Common myeloid progenitor, CD34-positive (primary cell): Measurements from ENCODE around the gene NCKAP5L.

Experiments
- CTCF ChIA-PET: fragments of 350-600 bp; sonication (Branson Sonifier 250); formaldehyde crosslinking; loops from one replicate; lab custom pipeline; 2021; ENCODE audit warnings: antibody characterized with exemption; lab: Charles Lee
- POLR2A ChIA-PET: fragments of 350-600 bp; sonication (Branson Sonifier 250); formaldehyde crosslinking; loops from one replicate; lab custom pipeline; 2021; ENCODE audit warnings: antibody characterized with exemption; lab: Charles Lee
- DNase-seq, 3 donors: peaks; one replicate each; pipeline versions ENCODE4 v3.0.0 to v3.0.0-alpha.2; 2013
- H3K27ac ChIP-seq, 2 experiments: 1 replicate in 1 of 2; 2 replicates in 1 of 2; pipeline ENCODE4 v1.7.0; 2013; ENCODE audit warnings: inconsistent platforms in 2 of 2, low read length in 2 of 2, mild to moderate bottlenecking in 2 of 2, low read depth in 1 of 2, moderate library complexity in 1 of 2; ENCODE audit not compliant: severe bottlenecking in 2 of 2, insufficient read depth in 1 of 2, poor library complexity in 1 of 2
- H3K27me3 ChIP-seq, 5 experiments: replicated peaks in 2 of 5; 1 replicate in 3 of 5; 2 replicates in 2 of 5; pipeline versions ENCODE4 v1.6.1 to v1.7.0; 2013; ENCODE audit warnings: low read length in 4 of 5, mild to moderate bottlenecking in 2 of 5, moderate library complexity in 2 of 5, inconsistent platforms in 1 of 5; ENCODE audit not compliant: insufficient read depth in 5 of 5, control insufficient read depth in 4 of 5
- H3K36me3 ChIP-seq, 4 experiments: 1 replicate in 2 of 4; 2 replicates in 2 of 4; pipeline versions ENCODE4 v1.6.1 to v1.7.0; 2013; ENCODE audit warnings: low read length in 3 of 4, control low read depth in 1 of 4, mild to moderate bottlenecking in 1 of 4; ENCODE audit not compliant: control insufficient read depth in 4 of 4, insufficient read depth in 4 of 4
- H3K4me1 ChIP-seq, 4 experiments: 1 replicate in 3 of 4; 2 replicates in 1 of 4; pipeline versions ENCODE4 v1.6.1 to v1.7.1; 2013; ENCODE audit warnings: low read length in 3 of 4, mild to moderate bottlenecking in 3 of 4, control low read depth in 1 of 4, inconsistent platforms in 1 of 4, moderate library complexity in 1 of 4; ENCODE audit not compliant: control insufficient read depth in 4 of 4, insufficient read depth in 4 of 4; ENCODE audit errors: control extremely low read depth in 1 of 4
- H3K4me3 ChIP-seq, 7 experiments: 1 replicate in 4 of 7; 2 replicates in 3 of 7; pipeline versions ENCODE4 v1.5.1 to v1.7.0; 2013; ENCODE audit warnings: mild to moderate bottlenecking in 7 of 7, low read length in 6 of 7, moderate library complexity in 6 of 7, inconsistent platforms in 2 of 7, low read depth in 2 of 7, control low read depth in 1 of 7; ENCODE audit not compliant: insufficient read depth in 4 of 7, control insufficient read depth in 1 of 7; ENCODE audit errors: extremely low read depth in 1 of 7
- H3K9me3 ChIP-seq, 5 experiments: 1 replicate in 4 of 5; 2 replicates in 1 of 5; pipeline versions ENCODE4 v1.6.1 to v1.7.1; 2013; ENCODE audit warnings: low read length in 4 of 5, mild to moderate bottlenecking in 2 of 5, inconsistent platforms in 1 of 5, low read depth in 1 of 5, moderate library complexity in 1 of 5; ENCODE audit not compliant: control insufficient read depth in 4 of 5, insufficient read depth in 2 of 5; ENCODE audit errors: control extremely low read depth in 1 of 5
- WGBS: methylation state at CpG from one replicate; pipeline ENCODE4 v1.1.5; 2013; ENCODE audit not compliant: insufficient coverage; 5-methylcytosine and 5-hydroxymethylcytosine counted together

Gene NCKAP5L

DNA sequence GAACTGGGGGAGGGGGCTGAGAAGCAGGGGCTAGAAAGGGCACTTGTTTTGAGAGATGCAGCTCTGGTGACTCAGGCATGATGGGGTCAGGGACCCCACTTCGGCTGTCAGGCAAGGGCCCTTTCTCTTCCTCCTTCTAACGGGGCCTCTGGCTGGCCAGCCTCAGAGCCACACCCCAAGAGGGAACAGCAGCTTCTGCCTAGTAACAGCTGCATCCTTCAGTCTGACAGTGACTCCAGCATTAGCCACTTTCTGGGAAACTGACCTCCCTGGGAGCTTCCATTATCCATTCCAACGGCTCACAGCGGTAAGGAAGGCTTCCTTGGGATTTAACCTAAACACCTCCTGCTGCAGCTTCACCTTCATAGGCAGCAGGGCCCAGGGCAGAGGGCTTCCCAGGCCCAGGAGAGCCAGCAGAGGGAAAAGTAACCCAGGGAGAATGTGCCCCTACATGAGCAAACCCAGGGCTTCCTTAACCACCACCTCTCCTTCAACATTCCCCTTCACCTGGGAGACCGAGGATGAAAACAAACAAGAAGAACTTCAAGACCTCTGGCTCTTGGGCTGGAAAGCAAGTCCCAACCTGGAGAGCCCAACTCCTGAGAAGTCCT is 2.7 kb downstream of the NCKAP5L start:
- H3K27me3 ChIP-seq: no peaks in the 10 kb centered on the region
- peak overlapping the region in 2 of 7 experiments; percentile 8 to 29 for H3K4me3 ChIP-seq
- H3K27ac ChIP-seq: peak overlapping the region in 1 of 2 experiments; percentile 34
- peaks cover 0 to 9% (median 6%) of the 10 kb centered on the region in 4 experiments for H3K36me3 ChIP-seq
- peaks cover 11 to 68% (median 48%) of the 10 kb centered on the region in 4 experiments for H3K4me1 ChIP-seq
- POLR2A ChIA-PET: interaction anchor here (0.8 to 1.0 kb wide), 2 partner anchors 15 to 29 kb away, joined by 4 read pairs; no protein-coding TSS in a partner anchor
- peak; percentile 4 to 73 (median 63) for DNase-seq
- WGBS: 61% methylated on average over 4 of the region's 5 CpGs
- CTCF ChIA-PET: interaction anchor here (1.4 to 6.4 kb wide), 3 partner anchors 13 to 47 kb away, joined by 3 to 64 read pairs (median 18); no protein-coding TSS in a partner anchor
- H3K9me3 ChIP-seq: no peaks in the 10 kb centered on the region

DNA sequence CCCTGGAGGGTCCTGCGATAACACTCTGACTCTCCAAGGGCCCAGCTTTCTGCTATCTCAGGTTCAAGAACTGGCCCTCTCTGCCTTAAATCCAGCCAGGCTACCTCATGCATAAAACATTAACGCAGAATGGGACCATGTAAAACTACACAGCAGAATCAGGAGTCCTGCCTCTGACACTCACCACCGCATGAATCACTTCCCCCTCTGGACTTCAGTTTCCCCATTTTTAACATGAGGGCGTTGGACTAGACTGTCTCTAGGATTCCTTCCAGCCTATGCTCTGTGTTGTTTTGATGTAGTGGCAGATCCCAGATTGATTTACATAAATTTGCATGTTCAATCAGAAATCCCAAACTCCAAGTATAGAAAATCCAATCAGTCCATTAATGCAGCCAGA is 3.3 kb downstream of the NCKAP5L start:
- H3K27ac ChIP-seq: peak overlapping the region in 1 of 2 experiments; percentile 34
- DNase-seq: peak; percentile 46 to 88 (median 84)
- CTCF ChIA-PET: interaction anchor here (1.4 to 6.4 kb wide), 3 partner anchors 14 to 46 kb away, joined by 3 to 64 read pairs (median 18); no protein-coding TSS in a partner anchor
- 54% methylated on average over 2 of the region's 4 CpGs for WGBS
- H3K9me3 ChIP-seq: no peaks in the 10 kb centered on the region
- peaks cover 0 to 9% (median 6%) of the 10 kb centered on the region in 4 experiments for H3K36me3 ChIP-seq
- POLR2A ChIA-PET: interaction anchor here (0.8 to 1.0 kb wide), 2 partner anchors 14 to 28 kb away, joined by 4 read pairs; no protein-coding TSS in a partner anchor
- peak overlapping the region in 1 of 7 experiments; percentile 20 for H3K4me3 ChIP-seq
- no peaks in the 10 kb centered on the region for H3K27me3 ChIP-seq
- H3K4me1 ChIP-seq: peaks cover 11 to 68% (median 48%) of the 10 kb centered on the region in 4 experiments

DNA sequence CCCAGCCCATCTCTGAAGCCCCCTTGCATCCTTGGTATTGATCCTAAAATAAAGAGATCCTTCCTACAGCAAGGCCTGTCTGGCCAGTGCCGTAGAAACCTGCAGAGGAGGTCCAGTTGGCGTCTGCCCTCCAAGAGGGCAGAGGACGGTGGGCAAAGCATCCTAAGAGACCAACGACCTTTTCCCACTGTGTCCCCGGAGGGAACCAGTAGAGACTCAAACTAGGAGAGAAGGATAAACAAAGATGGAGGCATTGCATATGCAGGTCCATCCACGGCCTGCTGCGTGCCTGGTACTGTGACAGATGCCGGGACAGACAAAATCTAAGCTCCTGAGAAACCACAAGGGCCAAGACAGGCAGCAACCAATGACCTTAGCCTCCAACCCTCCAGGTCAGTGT is 3.8 kb downstream of the NCKAP5L start:
- 98% methylated on average over 8 of the region's 8 CpGs for WGBS
- Histone ChIP-seq H3K27me3 (no peaks in the 10 kb centered on the region), H3K9me3 (no peaks in the 10 kb centered on the region), H3K4me3 (peak overlapping the region in 2 of 7 experiments; percentile 20 to 27), H3K36me3 (peaks cover 0 to 9% (median 6%) of the 10 kb centered on the region in 4 experiments), H3K4me1 (peaks cover 11 to 68% (median 48%) of the 10 kb centered on the region in 4 experiments), H3K27ac (no peak overlapping the region)
- ChIA-PET CTCF (interaction anchor here (0.9 to 6.4 kb wide), 4 partner anchors 14 to 46 kb away, joined by 3 to 64 read pairs (median 11); no protein-coding TSS in a partner anchor), POLR2A (interaction anchor here (0.8 kb wide), 1 partner anchor 14 kb away, joined by 4 read pairs; no protein-coding TSS in a partner anchor)
- no peak for DNase-seq

DNA sequence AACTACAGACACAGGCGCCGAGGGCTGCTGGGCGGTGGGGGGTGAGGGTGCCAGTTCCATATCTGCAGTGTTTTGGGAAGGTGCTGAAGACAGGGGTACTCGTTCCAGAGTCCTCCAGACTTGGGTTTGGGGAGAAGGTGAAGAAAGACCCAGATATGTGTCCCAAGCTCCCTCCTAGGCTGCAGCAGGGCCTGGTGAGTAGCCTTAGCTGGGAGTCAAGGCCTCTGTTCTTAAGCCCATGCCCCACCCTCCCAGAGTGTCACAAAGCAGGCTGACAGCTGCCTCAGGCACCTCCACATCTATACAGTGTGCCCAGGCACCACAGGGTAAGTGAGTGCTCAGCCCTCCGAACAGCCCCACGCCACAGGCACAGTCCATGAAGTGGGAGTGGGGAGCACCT is 4.3 kb downstream of the NCKAP5L start:
- POLR2A ChIA-PET: interaction anchor here (0.5 to 1.0 kb wide), 2 partner anchors 40 to 114 kb away, joined by 3 read pairs; no protein-coding TSS in a partner anchor
- Histone ChIP-seq H3K36me3 (peaks cover 0 to 9% (median 6%) of the 10 kb centered on the region in 4 experiments), H3K27ac (no peak overlapping the region), H3K4me3 (no peak overlapping the region), H3K4me1 (peaks cover 6 to 63% (median 43%) of the 10 kb centered on the region in 4 experiments), H3K9me3 (no peaks in the 10 kb centered on the region), H3K27me3 (no peaks in the 10 kb centered on the region)
- CTCF ChIA-PET: interaction anchor here (0.9 to 6.4 kb wide), 2 partner anchors 15 to 19 kb away, joined by 4 to 64 read pairs; no protein-coding TSS in a partner anchor
- 94% methylated on average over 6 of the region's 6 CpGs for WGBS
- DNase-seq: no peak

DNA sequence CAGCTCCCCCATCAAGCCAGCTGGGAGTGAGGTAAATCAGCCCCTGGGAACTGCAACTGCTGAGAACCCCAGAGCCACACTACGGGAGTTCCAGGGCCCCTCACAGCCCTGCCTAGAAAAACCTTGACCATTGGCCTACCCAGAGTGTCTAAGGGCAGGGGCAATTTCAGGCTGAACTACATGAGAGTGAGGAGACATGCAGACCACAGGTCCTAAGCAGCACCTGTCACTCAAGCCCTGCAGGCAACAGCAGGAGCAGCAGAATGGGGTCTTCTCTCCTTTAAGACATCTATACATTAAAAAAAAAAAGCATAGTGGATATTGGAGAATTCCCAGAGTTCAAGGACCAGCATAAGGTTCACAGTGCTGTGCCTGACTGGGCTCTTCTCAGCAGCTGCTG is 4.9 kb downstream of the NCKAP5L start:
- Histone ChIP-seq H3K4me1 (peaks cover 5 to 59% (median 39%) of the 10 kb centered on the region in 4 experiments), H3K4me3 (no peak overlapping the region), H3K27me3 (no peaks in the 10 kb centered on the region), H3K36me3 (peaks cover 0 to 9% (median 6%) of the 10 kb centered on the region in 4 experiments), H3K9me3 (no peaks in the 10 kb centered on the region), H3K27ac (no peak overlapping the region)
- ChIA-PET CTCF (interaction anchor here (0.9 to 1.6 kb wide), 2 partner anchors 18 to 28 kb away, joined by 4 read pairs; no protein-coding TSS in a partner anchor), POLR2A (interaction anchor here (0.5 to 1.0 kb wide), 2 partner anchors 40 to 113 kb away, joined by 3 read pairs; no protein-coding TSS in a partner anchor)
- WGBS: 100% methylated on average over 1 of the region's 1 CpG
- DNase-seq: no peak

DNA sequence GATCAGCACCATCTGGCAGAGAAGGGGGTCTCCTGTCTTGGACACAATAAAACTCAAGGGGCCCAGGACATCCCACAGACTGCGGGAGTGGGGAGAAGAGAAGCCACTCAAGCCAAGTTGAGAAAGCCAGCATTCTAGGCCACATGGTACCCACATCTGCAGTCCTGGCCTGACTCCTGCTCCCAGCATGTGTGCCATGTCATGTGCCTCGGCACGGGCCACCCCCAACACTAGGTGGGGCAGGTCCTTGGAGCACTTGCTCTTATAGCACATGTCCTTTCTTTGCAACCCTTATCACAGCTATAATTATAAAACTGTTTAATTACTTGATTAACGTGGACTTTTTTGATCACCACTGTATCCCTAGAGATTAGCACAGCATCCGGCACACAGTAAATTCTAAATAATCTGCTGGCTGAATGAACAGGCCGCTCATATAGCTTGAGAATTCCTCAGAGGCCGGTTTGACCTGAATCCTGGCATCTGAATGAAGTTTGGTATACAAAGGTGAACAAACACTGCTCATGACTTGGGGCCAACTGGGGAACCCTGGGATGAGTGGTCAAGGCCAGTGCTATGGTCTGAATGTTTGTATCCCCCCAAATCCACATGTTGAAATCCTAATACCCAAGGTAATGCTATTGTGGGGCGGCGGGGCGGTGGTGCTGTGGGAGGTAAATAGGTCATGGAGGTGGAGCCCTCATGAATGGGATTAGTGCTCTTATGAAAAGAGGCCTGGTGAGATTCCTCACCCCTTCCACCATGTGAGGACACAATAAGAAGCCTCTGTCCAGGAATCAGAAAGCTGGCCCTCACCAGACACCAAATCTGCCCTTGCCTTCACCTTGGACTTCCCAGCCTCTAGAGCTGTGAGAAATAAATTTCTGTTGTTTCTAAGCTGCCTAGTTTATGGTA is 6.6 kb downstream of the NCKAP5L start:
- Histone ChIP-seq H3K36me3 (peaks cover 0 to 9% (median 6%) of the 10 kb centered on the region in 4 experiments), H3K4me3 (peak overlapping the region in 2 of 7 experiments; percentile 25 to 27), H3K9me3 (no peaks in the 10 kb centered on the region), H3K4me1 (peaks cover 3 to 49% (median 28%) of the 10 kb centered on the region in 4 experiments), H3K27me3 (no peaks in the 10 kb centered on the region), H3K27ac (no peak overlapping the region)
- ChIA-PET CTCF (interaction anchor here (1.6 to 3.6 kb wide), 4 partner anchors 13 to 26 kb away, joined by 4 to 26 read pairs (median 6); no protein-coding TSS in a partner anchor), POLR2A (interaction anchor here (0.8 to 0.9 kb wide), 2 partner anchors 17 to 18 kb away, joined by 3 read pairs; no protein-coding TSS in a partner anchor)
- DNase-seq: no peak
- WGBS: 88% methylated on average over 7 of the region's 10 CpGs
